Peyer's patch (tissue), 4 donors: Measurements from ENCODE around the gene FBXL19.

Source experiments
- POLR2A ChIP-seq, 2 donors: fragments of 450-650 bp; IDR thresholded peaks; one replicate each; pipeline ENCODE4 v1.5.1; 2017; ENCODE audit warnings: antibody characterized with exemption in 2 of 2, mild to moderate bottlenecking in 2 of 2, moderate library complexity in 2 of 2
- TF ChIP-seq, protein P1 (sequence below), 6 experiments: fragments of 450-650 bp in 4 of 6; fragments of 200-600 bp in 2 of 6; sonication (generic) in 1 of 6; IDR thresholded peaks; one replicate each; pipeline ENCODE4 v1.5.1; 2017 to 2019; ENCODE audit warnings: antibody characterized with exemption in 6 of 6, mild to moderate bottlenecking in 3 of 6, moderate library complexity in 1 of 6

DNA sequence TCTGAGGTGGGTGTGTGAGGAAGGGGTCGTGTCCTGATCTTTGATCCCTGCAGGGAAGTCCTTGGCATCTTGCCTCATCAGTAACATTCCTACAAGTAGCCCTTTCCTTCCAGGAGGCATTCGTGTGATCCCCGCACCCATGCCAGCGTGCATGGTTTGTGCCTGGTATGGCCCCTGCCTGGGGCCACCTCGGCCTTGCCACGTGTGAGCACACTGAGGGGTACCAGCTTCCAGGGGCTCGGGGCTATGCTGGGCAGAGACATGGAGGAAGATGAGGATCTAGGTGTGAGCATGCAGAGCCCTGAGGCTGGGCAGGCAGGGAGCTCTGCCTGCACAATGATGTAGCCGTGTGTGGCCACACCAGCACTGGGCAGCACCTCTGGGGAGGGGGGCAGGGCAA is 67.7 kb downstream of the FBXL19 start:
- TF ChIP-seq, protein P1, sequence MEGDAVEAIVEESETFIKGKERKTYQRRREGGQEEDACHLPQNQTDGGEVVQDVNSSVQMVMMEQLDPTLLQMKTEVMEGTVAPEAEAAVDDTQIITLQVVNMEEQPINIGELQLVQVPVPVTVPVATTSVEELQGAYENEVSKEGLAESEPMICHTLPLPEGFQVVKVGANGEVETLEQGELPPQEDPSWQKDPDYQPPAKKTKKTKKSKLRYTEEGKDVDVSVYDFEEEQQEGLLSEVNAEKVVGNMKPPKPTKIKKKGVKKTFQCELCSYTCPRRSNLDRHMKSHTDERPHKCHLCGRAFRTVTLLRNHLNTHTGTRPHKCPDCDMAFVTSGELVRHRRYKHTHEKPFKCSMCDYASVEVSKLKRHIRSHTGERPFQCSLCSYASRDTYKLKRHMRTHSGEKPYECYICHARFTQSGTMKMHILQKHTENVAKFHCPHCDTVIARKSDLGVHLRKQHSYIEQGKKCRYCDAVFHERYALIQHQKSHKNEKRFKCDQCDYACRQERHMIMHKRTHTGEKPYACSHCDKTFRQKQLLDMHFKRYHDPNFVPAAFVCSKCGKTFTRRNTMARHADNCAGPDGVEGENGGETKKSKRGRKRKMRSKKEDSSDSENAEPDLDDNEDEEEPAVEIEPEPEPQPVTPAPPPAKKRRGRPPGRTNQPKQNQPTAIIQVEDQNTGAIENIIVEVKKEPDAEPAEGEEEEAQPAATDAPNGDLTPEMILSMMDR (IDR thresholded peaks at IDR 0.05) = no peak
- no peak for TF ChIP-seq POLR2A (IDR thresholded peaks at IDR 0.05)
